Keratinocyte (primary cell): ENCODE data around the gene DEGS1. TPM values are rescaled to one million over a fixed set of nuclear protein-coding genes. Genes with fewer than 3 reads are reported as not detected.
"Not testable (repeated sequence)": the region's sequence is repeated elsewhere in the genome, so short reads cannot be mapped to it uniquely, and the experiment has no call there.

ENCODE experiments used
- DNase-seq: peaks from one replicate; pipeline ENCODE4 v3.0.0-alpha.2; 2011; ENCODE audit warnings: low read depth, missing footprints, low spot score
- FAIRE-seq: peaks from 2 replicates; lab custom pipeline; 2011; peaks lifted over from hg19 to GRCh38; lab: Jason Lieb, UNC
- H2AFZ ChIP-seq: 2 replicates; pipeline ENCODE4 v1.6.0; 2012; ENCODE audit warnings: low read length, control low read depth, inconsistent platforms; ENCODE audit not compliant: control insufficient read depth
- H3K27ac ChIP-seq: 2 replicates; pipeline ENCODE4 v1.5.1; 2011; ENCODE audit warnings: low read length; ENCODE audit not compliant: control insufficient read depth, insufficient read depth
- H3K27me3 ChIP-seq: 3 replicates; pipeline ENCODE4 v1.6.0; 2011; ENCODE audit warnings: low read length; ENCODE audit not compliant: control insufficient read depth, insufficient read depth; ENCODE audit errors: extremely low read depth
- H3K36me3 ChIP-seq, 2 experiments: 2 replicates in 1 of 2; 3 replicates in 1 of 2; pipeline ENCODE4 v1.5.1; 2011; ENCODE audit warnings: low read length in 2 of 2, mild to moderate bottlenecking in 1 of 2; ENCODE audit not compliant: control insufficient read depth in 2 of 2, insufficient read depth in 2 of 2; ENCODE audit errors: extremely low read depth in 1 of 2
- H3K4me1 ChIP-seq: 3 replicates; pipeline ENCODE4 v1.5.1; 2011; ENCODE audit warnings: low read length; ENCODE audit not compliant: control insufficient read depth, insufficient read depth; ENCODE audit errors: extremely low read depth
- H3K4me2 ChIP-seq: 3 replicates; pipeline ENCODE4 v1.6.0; 2011; ENCODE audit warnings: low read depth, low read length; ENCODE audit not compliant: control insufficient read depth, insufficient read depth; ENCODE audit errors: extremely low read depth
- H3K4me3 ChIP-seq, 3 experiments: fragments of 200-600 bp in 1 of 3; sonication (generic) in 1 of 3; 2 replicates in 2 of 3; 3 replicates in 1 of 3; pipeline ENCODE4 v1.5.1; 2011 to 2016; ENCODE audit warnings: low read length in 3 of 3, mild to moderate bottlenecking in 3 of 3, control low read depth in 2 of 3, inconsistent platforms in 1 of 3, low read depth in 1 of 3, mixed read lengths in 1 of 3, mixed run types in 1 of 3, moderate library complexity in 1 of 3; ENCODE audit not compliant: control insufficient read depth in 2 of 3, insufficient read depth in 2 of 3; ENCODE audit errors: extremely low read depth in 1 of 3
- H3K79me2 ChIP-seq: 2 replicates; pipeline ENCODE4 v1.6.0; 2012; ENCODE audit warnings: low read length; ENCODE audit not compliant: control insufficient read depth, insufficient read depth
- H3K9ac ChIP-seq: 3 replicates; pipeline ENCODE4 v1.6.0; 2011; ENCODE audit warnings: low read length; ENCODE audit not compliant: control insufficient read depth, insufficient read depth; ENCODE audit errors: extremely low read depth
- H3K9me1 ChIP-seq: 3 replicates; pipeline ENCODE4 v1.6.0; 2011; ENCODE audit warnings: low read length; ENCODE audit not compliant: control insufficient read depth, insufficient read depth; ENCODE audit errors: extremely low read depth
- H3K9me3 ChIP-seq: 2 replicates; pipeline ENCODE4 v1.5.1; 2012; ENCODE audit warnings: low read depth, low read length; ENCODE audit not compliant: control insufficient read depth
- H4K20me1 ChIP-seq: 3 replicates; pipeline ENCODE4 v1.6.0; 2011; ENCODE audit warnings: low read length; ENCODE audit not compliant: control insufficient read depth, insufficient read depth; ENCODE audit errors: extremely low read depth
- EZH2 ChIP-seq: IDR thresholded peaks from one replicate; pipeline ENCODE4 v1.6.1; 2012; ENCODE audit warnings: inconsistent platforms, mild to moderate bottlenecking, low read length, moderate library complexity
- dilution Hi-C: fragments of 300-500 bp; cut with MboI; formaldehyde crosslinking; loops from one replicate; pipeline ENCODE4 v1.7.0; 2020; ENCODE audit warnings: low sequenced_read_pairs; ENCODE audit not compliant: extremely low pct_ligation_motif_present
- polyA plus RNA-seq, 5 experiments: library from polyadenylated mRNA; depleted of rRNA in 3 of 5; stranded (reverse) in 3 of 5; stranded (forward) in 1 of 5; unstranded in 1 of 5; fragments of >200 nt; gene quantifications; 1 replicate in 1 of 5; 2 replicates in 3 of 5; 3 replicates in 1 of 5; pipeline versions ENCODE4 v1.2.1 to v1.2.3, GENCODE V29; 2011 to 2012; ENCODE audit warnings: missing spikeins in 2 of 5, low read depth in 1 of 5, low replicate concordance in 1 of 5
- TF ChIP-seq, protein P1 (sequence below), 3 experiments: IDR thresholded peaks in 1 of 3; conservative IDR thresholded peaks in 1 of 3; optimal IDR thresholded peaks in 1 of 3; 2 replicates in 2 of 3; 3 replicates in 1 of 3; pipeline versions ENCODE3 to v1.5.1; 2011; ENCODE audit warnings: low read length in 3 of 3, mild to moderate bottlenecking in 3 of 3, moderate library complexity in 2 of 3, control low read depth in 1 of 3, inconsistent platforms in 1 of 3; ENCODE audit not compliant: insufficient read depth in 2 of 3; ENCODE audit errors: extremely low read depth in 1 of 3

Gene DEGS1
- polyA plus RNA-seq, 1 donor (not counting 4 experiments of a cell fraction or from before 2014, with no cell fraction given): 314 TPM

- no peaks in the 10 kb centered on the region for H3K79me2 ChIP-seq
- no peaks in the 10 kb centered on the region for H4K20me1 ChIP-seq
- FAIRE-seq: no peak
- H2AFZ ChIP-seq: peak overlapping the region; percentile 36
- no peak for DNase-seq
- no peak overlapping the region for H3K4me3 ChIP-seq
- dilution Hi-C loops: no loop called here
- no peaks in the 10 kb centered on the region for H3K27me3 ChIP-seq
- H3K27ac ChIP-seq: peak overlapping the region; percentile 74
- H3K4me1 ChIP-seq: peaks cover 25% of the 10 kb centered on the region
- no peak for TF ChIP-seq EZH2
- TF ChIP-seq, protein P1, sequence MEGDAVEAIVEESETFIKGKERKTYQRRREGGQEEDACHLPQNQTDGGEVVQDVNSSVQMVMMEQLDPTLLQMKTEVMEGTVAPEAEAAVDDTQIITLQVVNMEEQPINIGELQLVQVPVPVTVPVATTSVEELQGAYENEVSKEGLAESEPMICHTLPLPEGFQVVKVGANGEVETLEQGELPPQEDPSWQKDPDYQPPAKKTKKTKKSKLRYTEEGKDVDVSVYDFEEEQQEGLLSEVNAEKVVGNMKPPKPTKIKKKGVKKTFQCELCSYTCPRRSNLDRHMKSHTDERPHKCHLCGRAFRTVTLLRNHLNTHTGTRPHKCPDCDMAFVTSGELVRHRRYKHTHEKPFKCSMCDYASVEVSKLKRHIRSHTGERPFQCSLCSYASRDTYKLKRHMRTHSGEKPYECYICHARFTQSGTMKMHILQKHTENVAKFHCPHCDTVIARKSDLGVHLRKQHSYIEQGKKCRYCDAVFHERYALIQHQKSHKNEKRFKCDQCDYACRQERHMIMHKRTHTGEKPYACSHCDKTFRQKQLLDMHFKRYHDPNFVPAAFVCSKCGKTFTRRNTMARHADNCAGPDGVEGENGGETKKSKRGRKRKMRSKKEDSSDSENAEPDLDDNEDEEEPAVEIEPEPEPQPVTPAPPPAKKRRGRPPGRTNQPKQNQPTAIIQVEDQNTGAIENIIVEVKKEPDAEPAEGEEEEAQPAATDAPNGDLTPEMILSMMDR (optimal IDR thresholded peaks at IDR 0.05 in 1 of 3, IDR thresholded peaks at IDR 0.05 in 1 of 3, conservative IDR thresholded peaks at IDR 0.05 in 1 of 3; ENCODE audit: extremely low read depth in 1 of 3, insufficient read depth in 2 of 3, low read length in 3 of 3): no peak
- H3K4me2 ChIP-seq: peak overlapping the region; percentile 63
- H3K9ac ChIP-seq: peak overlapping the region; percentile 72
- H3K9me1 ChIP-seq: no peaks in the 10 kb centered on the region
- H3K9me3 ChIP-seq: no peaks in the 10 kb centered on the region
- H3K36me3 ChIP-seq: no peaks in the 10 kb centered on the region
These were observed 22.4 kb downstream of the DEGS1 start for GRCh38 chr1:224205438-224205840.

- FAIRE-seq, dilution Hi-C loops, H3K9me3 ChIP-seq: not testable (repeated sequence)
These were observed 23.0 kb downstream of the DEGS1 start for GRCh38 chr1:224205931-224206538.

More at GRCh38 chr1:224205931-224206538, 23.0 kb downstream of the DEGS1 start:
- Histone ChIP-seq H3K4me2 (peak overlapping the region; percentile 63), H3K27ac (peak overlapping the region; percentile 74), H3K4me1 (peaks cover 25% of the 10 kb centered on the region), H3K9ac (peak overlapping the region; percentile 72)
- DNase-seq, H3K9me1 ChIP-seq, H3K36me3 ChIP-seq, H2AFZ ChIP-seq, H3K4me3 ChIP-seq, H3K27me3 ChIP-seq, H4K20me1 ChIP-seq, H3K79me2 ChIP-seq: not testable (repeated sequence)
